Forelimb muscle (tissue), 1 donor: ENCODE data around the gene CHMP5. TPM values are rescaled to one million over a fixed set of nuclear protein-coding genes. Genes with fewer than 3 reads are reported as not detected.
A peak's percentile ranks its signal among the peaks of the same experiment; 100 is the strongest.

Source experiments
- DNase-seq: peaks from one replicate; pipeline ENCODE4 v3.0.0-alpha.2; 2013; ENCODE audit warnings: low read depth
- polyA plus RNA-seq: library from polyadenylated mRNA; unstranded; fragments of 120-200 nt; gene quantifications from one replicate; pipeline ENCODE4 v1.2.1, GENCODE V29; 2013; ENCODE audit not compliant: insufficient read length

Gene CHMP5
- polyA plus RNA-seq = 72.3 TPM

GRCh38 chr9:33264473-33265177, at the start of gene CHMP5, which contains the start of gene BAG1:
Gene CHMP5 (plus strand): TSS chr9:33265049. CDS start chr9:33265079, 30 bp downstream.
Gene BAG1 (minus strand): TSS chr9:33264708.
- peak; percentile 98 for DNase-seq

GRCh38 chr9:33220681-33221567, 43.9 kb upstream of the CHMP5 start:
- no peak for DNase-seq

GRCh38 chr9:33221568-33221884, 43.3 kb upstream of the CHMP5 start:
- no peak for DNase-seq

GRCh38 chr9:33222031-33222430, 42.8 kb upstream of the CHMP5 start:
- no peak for DNase-seq

GRCh38 chr9:33223696-33224095, 41.2 kb upstream of the CHMP5 start:
- DNase-seq = no peak

- peak; percentile 68 for DNase-seq
Measured at GRCh38 chr9:33225319-33226147, 39.3 kb upstream of the CHMP5 start.

GRCh38 chr9:33227008-33227398, 37.8 kb upstream of the CHMP5 start:
- DNase-seq = no peak

GRCh38 chr9:33227741-33228140, 37.1 kb upstream of the CHMP5 start:
- no peak for DNase-seq

- DNase-seq = no peak
Measured at GRCh38 chr9:33228606-33229005, 36.2 kb upstream of the CHMP5 start.

- DNase-seq = no peak
Measured at GRCh38 chr9:33229359-33230114, 35.3 kb upstream of the CHMP5 start.

GRCh38 chr9:33230756-33231622, 33.9 kb upstream of the CHMP5 start:
- no peak for DNase-seq

- no peak for DNase-seq
Measured at GRCh38 chr9:33231623-33231942, 33.3 kb upstream of the CHMP5 start.

GRCh38 chr9:33232815-33233214, 32.0 kb upstream of the CHMP5 start:
- no peak for DNase-seq

GRCh38 chr9:33233626-33234342, 31.1 kb upstream of the CHMP5 start:
- DNase-seq = no peak

GRCh38 chr9:33234511-33235467, 30.1 kb upstream of the CHMP5 start:
- no peak for DNase-seq

- DNase-seq = no peak
Measured at GRCh38 chr9:33236571-33236970, 28.3 kb upstream of the CHMP5 start.

- DNase-seq = no peak
Measured at GRCh38 chr9:33239921-33240320, 24.9 kb upstream of the CHMP5 start, which contains the start of gene SPINK4. Gene SPINK4 (plus strand): TSS chr9:33240167. CDS start chr9:33240209, 42 bp downstream.

- no peak for DNase-seq
Measured at GRCh38 chr9:33241298-33241697, 23.6 kb upstream of the CHMP5 start.
